Colonic mucosa (tissue), 4 donors: Measurements from ENCODE around the gene SYNCRIP. TPM values are rescaled to one million over a fixed set of nuclear protein-coding genes. Genes with fewer than 3 reads are reported as not detected.

Experiments
- DNase-seq: peaks from one replicate; pipeline ENCODE4 v3.0.0-alpha.2; 2020
- H3K27ac ChIP-seq: fragments of 200-600 bp; one replicate; pipeline ENCODE4 v1.8.0; 2021
- H3K27me3 ChIP-seq: fragments of 200-600 bp; one replicate; pipeline ENCODE4 v1.8.0; 2021
- H3K36me3 ChIP-seq: fragments of 200-600 bp; one replicate; pipeline ENCODE4 v1.8.0; 2021
- H3K4me1 ChIP-seq: fragments of 200-600 bp; one replicate; pipeline ENCODE4 v1.8.0; 2021; ENCODE audit warnings: mild to moderate bottlenecking
- H3K4me3 ChIP-seq: fragments of 200-600 bp; one replicate; pipeline ENCODE4 v1.8.0; 2021
- H3K9ac ChIP-seq, 2 donors: one replicate each; pipeline ENCODE4 v1.7.0; 2013; ENCODE audit warnings: control low read depth in 2 of 2, low read depth in 2 of 2, low read length in 2 of 2
- H3K9me3 ChIP-seq: fragments of 200-600 bp; one replicate; pipeline ENCODE4 v1.8.0; 2021
- CTCF ChIP-seq: fragments of 200-600 bp; IDR thresholded peaks from one replicate; pipeline ENCODE4 v1.8.0; 2022; ENCODE audit warnings: antibody characterized with exemption, mild to moderate bottlenecking
- intact Hi-C: fragments of 100-400 bp; cut with DNase I; formaldehyde crosslinking; loops from one replicate; pipeline ENCODE4 v1.14.1; 2022
- total RNA-seq, 2 donors: library from RNA; stranded (reverse); fragmentation: NEBNext Ultra II Directional in 1 of 2; extraction: Animal tissue kit (Norgen Biotek cat#: 25700) in 1 of 2; gene quantifications; one replicate each; pipeline ENCODE4 v1.2.1, GENCODE V29; 2021
- donor health status: healthy.
- donor health status: DM: no; HTN: no; CAD: no.
- donor health status: DM: no; HTN: no; CAD: no.

Gene SYNCRIP
- total RNA-seq, 2 donors from 2014 or later: 87.7 to 99.3 TPM

- Histone ChIP-seq H3K27me3 (no peaks in the 10 kb centered on the region), H3K9ac (no peak overlapping the region), H3K27ac (no peak overlapping the region), H3K9me3 (no peaks in the 10 kb centered on the region), H3K4me1 (peaks cover 8% of the 10 kb centered on the region), H3K4me3 (no peak overlapping the region), H3K36me3 (no peaks in the 10 kb centered on the region)
- intact Hi-C loops: no loop called here
- no peak for DNase-seq
- TF ChIP-seq CTCF: no peak
These were observed 63.1 kb downstream of the SYNCRIP start for GRCh38 chr6:85579581-85579980.

GRCh38 chr6:85576476-85576875, 66.2 kb downstream of the SYNCRIP start:
- no peak overlapping the region for H3K4me3 ChIP-seq
- DNase-seq: no peak
- TF ChIP-seq CTCF: no peak
- H3K9ac ChIP-seq: no peak overlapping the region
- no peaks in the 10 kb centered on the region for H3K9me3 ChIP-seq
- intact Hi-C loops: no loop called here
- H3K27ac ChIP-seq: no peak overlapping the region
- H3K27me3 ChIP-seq: no peaks in the 10 kb centered on the region
- peaks cover 8% of the 10 kb centered on the region for H3K4me1 ChIP-seq
- no peaks in the 10 kb centered on the region for H3K36me3 ChIP-seq

GRCh38 chr6:85574932-85575598, 67.6 kb downstream of the SYNCRIP start:
- no peak overlapping the region for H3K9ac ChIP-seq
- no peaks in the 10 kb centered on the region for H3K9me3 ChIP-seq
- H3K36me3 ChIP-seq: no peaks in the 10 kb centered on the region
- DNase-seq: no peak
- no peak overlapping the region for H3K4me3 ChIP-seq
- no peak for TF ChIP-seq CTCF
- intact Hi-C loops: no loop called here
- H3K27me3 ChIP-seq: no peaks in the 10 kb centered on the region
- H3K4me1 ChIP-seq: peaks cover 3% of the 10 kb centered on the region
- no peak overlapping the region for H3K27ac ChIP-seq

GRCh38 chr6:85569323-85569722, 73.4 kb downstream of the SYNCRIP start:
- intact Hi-C loops: no loop called here
- no peaks in the 10 kb centered on the region for H3K4me1 ChIP-seq
- H3K36me3 ChIP-seq: no peaks in the 10 kb centered on the region
- no peak overlapping the region for H3K4me3 ChIP-seq
- H3K27ac ChIP-seq: no peak overlapping the region
- no peak overlapping the region for H3K9ac ChIP-seq
- TF ChIP-seq CTCF: no peak
- H3K27me3 ChIP-seq: no peaks in the 10 kb centered on the region
- DNase-seq: no peak
- H3K9me3 ChIP-seq: no peaks in the 10 kb centered on the region

- no peaks in the 10 kb centered on the region for H3K9me3 ChIP-seq
- no peak overlapping the region for H3K4me3 ChIP-seq
- no peaks in the 10 kb centered on the region for H3K36me3 ChIP-seq
- TF ChIP-seq CTCF: no peak
- no peak overlapping the region for H3K27ac ChIP-seq
- no peak for DNase-seq
- H3K9ac ChIP-seq: no peak overlapping the region
- intact Hi-C loops: no loop called here
- H3K27me3 ChIP-seq: no peaks in the 10 kb centered on the region
- H3K4me1 ChIP-seq: no peaks in the 10 kb centered on the region
These were observed 74.3 kb downstream of the SYNCRIP start for GRCh38 chr6:85568411-85568810.
